GM20431 (cell line): ENCODE data around the gene ZNF275.
"Not testable (repeated sequence)": the region's sequence is repeated elsewhere in the genome, so short reads cannot be mapped to it uniquely, and the experiment has no call there.

ENCODE experiments used
- in situ Hi-C: fragments of 300-500 bp; cut with MseI, MboI; formaldehyde crosslinking; loops from one replicate; pipeline ENCODE4 v1.15.0; 2020; ENCODE audit warnings: low sequenced_read_pairs; ENCODE audit not compliant: unreplicated experiment

The ZNF275 gene

GRCh38 chrX:153317996-153318722 is 15.8 kb upstream of the ZNF275 start:
- in situ Hi-C loops, result no loop called here

GRCh38 chrX:153318811-153319210 is 15.1 kb upstream of the ZNF275 start:
- in situ Hi-C loops, result no loop called here

GRCh38 chrX:153319295-153320046 is 14.5 kb upstream of the ZNF275 start:
- in situ Hi-C loops, result no loop called here

GRCh38 chrX:153320047-153320443 is 13.9 kb upstream of the ZNF275 start:
- in situ Hi-C loops, result not testable (repeated sequence)

- in situ Hi-C loops, result no loop called here
Observed at GRCh38 chrX:153320555-153321184, 13.3 kb upstream of the ZNF275 start.

- in situ Hi-C loops, result no loop called here
Observed at GRCh38 chrX:153321381-153322124, 12.4 kb upstream of the ZNF275 start, which contains the start of gene PNMA6F. Gene PNMA6F (minus strand): TSS chrX:153321767. CDS start chrX:153320674, 1,093 bp downstream.

- in situ Hi-C loops, result no loop called here
Observed at GRCh38 chrX:153327561-153327960, 6.4 kb upstream of the ZNF275 start.

GRCh38 chrX:153333266-153333665 is 687 bp upstream of the ZNF275 start:
- in situ Hi-C loops, result no loop called here

GRCh38 chrX:153334654-153335295 is 822 bp downstream of the ZNF275 start:
- in situ Hi-C loops, result no loop called here

- in situ Hi-C loops, result no loop called here
Observed at GRCh38 chrX:153336121-153336894, 2.4 kb downstream of the ZNF275 start.

- in situ Hi-C loops, result no loop called here
Observed at GRCh38 chrX:153336988-153337387, 3.0 kb downstream of the ZNF275 start.

- in situ Hi-C loops, result no loop called here
Observed at GRCh38 chrX:153338836-153339235, 4.9 kb downstream of the ZNF275 start.

GRCh38 chrX:153339662-153340061 is 5.7 kb downstream of the ZNF275 start:
- in situ Hi-C loops, result no loop called here

- in situ Hi-C loops, result no loop called here
Observed at GRCh38 chrX:153340111-153340510, 6.2 kb downstream of the ZNF275 start.

- in situ Hi-C loops, result no loop called here
Observed at GRCh38 chrX:153342762-153343558, 9.0 kb downstream of the ZNF275 start.

GRCh38 chrX:153343674-153344073 is 9.7 kb downstream of the ZNF275 start:
- in situ Hi-C loops, result no loop called here

- in situ Hi-C loops, result no loop called here
Observed at GRCh38 chrX:153347530-153347929, 13.6 kb downstream of the ZNF275 start.

GRCh38 chrX:153348421-153348820 is 14.5 kb downstream of the ZNF275 start:
- in situ Hi-C loops, result no loop called here
